Stomach (tissue), 9 donors: Measurements from ENCODE around the gene TSPO2. TPM values are rescaled to one million over a fixed set of nuclear protein-coding genes. Genes with fewer than 3 reads are reported as not detected.

Experiments used
- DNase-seq, 2 donors: peaks; one replicate each; pipeline versions ENCODE4 v3.0.0 to v3.0.0-alpha.2; 2013 to 2019
- H3K27ac ChIP-seq, 5 donors: fragments of 200-600 bp in 4 of 5; sonication (generic) in 4 of 5; one replicate each; pipeline ENCODE4 v1.5.1; 2013 to 2019; ENCODE audit warnings: mild to moderate bottlenecking in 1 of 5, moderate library complexity in 1 of 5
- H3K27me3 ChIP-seq, 3 donors: fragments of 200-600 bp; sonication (generic); one replicate each; pipeline ENCODE4 v1.5.1; 2017 to 2019; ENCODE audit warnings: mixed run types in 1 of 3
- H3K36me3 ChIP-seq, 4 donors: fragments of 200-600 bp; sonication (generic); 1 replicate in 3 of 4; 2 replicates in 1 of 4; pipeline ENCODE4 v1.5.1; 2016 to 2019
- H3K4me1 ChIP-seq, 4 donors: fragments of 200-600 bp; sonication (generic); one replicate each; pipeline ENCODE4 v1.5.1; 2016 to 2019
- H3K4me3 ChIP-seq, 4 donors: fragments of 200-600 bp; sonication (generic) in 3 of 4; one replicate each; pipeline ENCODE4 v1.5.1; 2016 to 2019; ENCODE audit warnings: mild to moderate bottlenecking in 1 of 4
- H3K9me3 ChIP-seq, 4 donors: fragments of 200-600 bp; sonication (generic); one replicate each; pipeline ENCODE4 v1.5.1; 2016 to 2019
- EP300 ChIP-seq: sonication (generic); formaldehyde crosslinking; IDR thresholded peaks from one replicate; pipeline ENCODE4 v1.6.1; 2017; ENCODE audit warnings: antibody characterized with exemption
- POLR2A ChIP-seq, 4 donors: fragments of 450-650 bp; IDR thresholded peaks; one replicate each; pipeline ENCODE4 v1.6.1; 2016; ENCODE audit warnings: antibody characterized with exemption in 4 of 4, control low read depth in 2 of 4, mild to moderate bottlenecking in 1 of 4, moderate library complexity in 1 of 4
- POLR2AphosphoS5 ChIP-seq, 3 donors: sonication (generic); formaldehyde crosslinking; IDR thresholded peaks; one replicate each; pipeline ENCODE4 v1.6.1; 2016; ENCODE audit warnings: antibody characterized with exemption in 3 of 3
- WGBS, 5 donors: extraction: QIAGEN DNeasy Blood & Tissue Kit in 3 of 5; methylation state at CpG; one replicate each; pipeline versions ENCODE4 v1.1.5 to v1.1.7; 2013 to 2018; 5-methylcytosine and 5-hydroxymethylcytosine counted together
- intact Hi-C: fragments of 100-400 bp; cut with DNase I; formaldehyde crosslinking; loops from one replicate; pipeline ENCODE4 v1.15.1; 2023; ENCODE audit warnings: low total_unique reads
- polyA plus RNA-seq, 3 donors: library from polyadenylated mRNA; stranded (reverse); fragments of 200-250 nt; gene quantifications; one replicate each; pipeline ENCODE4 v1.2.3, GENCODE V29; 2013
- total RNA-seq, 5 donors: library from RNA; depleted of rRNA; stranded (reverse); fragments of >200 nt; gene quantifications; one replicate each; pipeline versions ENCODE4 v1.1.0 to v1.2.3, GENCODE V29; 2014 to 2016
- TF ChIP-seq, protein P1 (sequence below), 7 experiments: fragments of 450-650 bp in 4 of 7; fragments of 200-600 bp in 3 of 7; sonication (generic) in 3 of 7; IDR thresholded peaks; one replicate each; pipeline ENCODE4 v1.5.1; 2016 to 2019; ENCODE audit warnings: antibody characterized with exemption in 7 of 7, control low read depth in 2 of 7, mild to moderate bottlenecking in 1 of 7
- donor health status: healthy with polysubstance abuse.
- donor health status: Bipolar disorder and iron deficiency.
- donor health status: healthy.

The TSPO2 gene
- total and polyA plus RNA-seq, 8 donors, result 0.15 to 1.4 (median 0.92) TPM; not detected in 5

DNA sequence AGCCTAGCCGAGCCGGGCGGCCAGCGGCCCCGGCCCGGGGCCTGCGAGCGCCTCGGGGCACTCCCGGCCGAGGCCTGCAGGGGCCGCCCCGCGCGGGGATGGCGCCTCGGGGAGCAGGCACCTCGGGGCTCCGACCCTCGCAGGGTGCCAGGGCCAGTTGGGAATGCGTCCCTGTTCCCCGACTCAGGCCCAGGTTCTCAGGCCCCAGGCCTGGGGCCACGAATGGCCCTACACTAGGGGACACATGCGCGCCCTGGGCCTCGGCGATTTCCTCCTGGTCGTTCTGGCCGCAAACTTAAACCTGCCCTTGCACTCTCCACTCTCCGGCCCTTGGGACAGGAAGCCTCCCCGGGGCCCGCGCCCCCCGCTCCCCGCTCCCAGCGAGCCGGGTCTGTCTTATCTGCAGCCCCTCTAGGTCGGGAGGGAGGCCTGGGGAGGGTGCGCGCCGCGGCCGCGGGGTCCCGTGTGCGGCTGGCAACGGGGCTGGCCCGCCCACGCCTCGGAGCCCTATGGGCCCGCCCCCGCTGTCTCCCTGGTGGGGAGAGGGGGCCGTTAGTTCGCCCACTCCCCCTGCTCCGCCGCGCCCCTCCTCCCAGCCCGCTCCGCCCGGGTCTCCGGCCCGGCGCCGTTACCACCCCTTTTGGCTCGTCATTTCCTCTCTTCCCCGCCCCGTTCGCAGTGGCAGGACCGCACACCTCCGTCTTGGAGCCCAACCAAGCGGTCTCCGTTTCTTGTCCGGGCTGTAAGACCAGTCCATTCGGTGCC lies 31.1 kb downstream of the TSPO2 start:
- H3K4me3 ChIP-seq, result peak overlapping the region; percentile 81 to 94 (median 92)
- 0 to 1% (median 0%) methylated on average over 52 to 74 of the region's 74 CpGs for WGBS, 5 donors
- H3K4me1 ChIP-seq, result peaks cover 28 to 75% (median 46%) of the 10 kb centered on the region in 4 donors
- intact Hi-C loops, result no loop called here
- no peaks in the 10 kb centered on the region for H3K9me3 ChIP-seq
- H3K27me3 ChIP-seq, result no peaks in the 10 kb centered on the region
- H3K36me3 ChIP-seq, result peaks cover 0 to 18% (median 15%) of the 10 kb centered on the region in 4 donors
- TF ChIP-seq EP300, result no peak
- peak; percentile 51 to 89 (median 88) for TF ChIP-seq POLR2AphosphoS5 (IDR thresholded peaks at IDR 0.05)
- TF ChIP-seq, protein P1, sequence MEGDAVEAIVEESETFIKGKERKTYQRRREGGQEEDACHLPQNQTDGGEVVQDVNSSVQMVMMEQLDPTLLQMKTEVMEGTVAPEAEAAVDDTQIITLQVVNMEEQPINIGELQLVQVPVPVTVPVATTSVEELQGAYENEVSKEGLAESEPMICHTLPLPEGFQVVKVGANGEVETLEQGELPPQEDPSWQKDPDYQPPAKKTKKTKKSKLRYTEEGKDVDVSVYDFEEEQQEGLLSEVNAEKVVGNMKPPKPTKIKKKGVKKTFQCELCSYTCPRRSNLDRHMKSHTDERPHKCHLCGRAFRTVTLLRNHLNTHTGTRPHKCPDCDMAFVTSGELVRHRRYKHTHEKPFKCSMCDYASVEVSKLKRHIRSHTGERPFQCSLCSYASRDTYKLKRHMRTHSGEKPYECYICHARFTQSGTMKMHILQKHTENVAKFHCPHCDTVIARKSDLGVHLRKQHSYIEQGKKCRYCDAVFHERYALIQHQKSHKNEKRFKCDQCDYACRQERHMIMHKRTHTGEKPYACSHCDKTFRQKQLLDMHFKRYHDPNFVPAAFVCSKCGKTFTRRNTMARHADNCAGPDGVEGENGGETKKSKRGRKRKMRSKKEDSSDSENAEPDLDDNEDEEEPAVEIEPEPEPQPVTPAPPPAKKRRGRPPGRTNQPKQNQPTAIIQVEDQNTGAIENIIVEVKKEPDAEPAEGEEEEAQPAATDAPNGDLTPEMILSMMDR (IDR thresholded peaks at IDR 0.05), result peak in 5 of 7 experiments; percentile 8 to 53 (median 19)
- TF ChIP-seq POLR2A (IDR thresholded peaks at IDR 0.05), result peak in 2 of 4 donors; percentile 43 to 69
- peak overlapping the region; percentile 94 to 100 (median 100) for H3K27ac ChIP-seq
- DNase-seq, result peak; percentile 93 to 96

DNA sequence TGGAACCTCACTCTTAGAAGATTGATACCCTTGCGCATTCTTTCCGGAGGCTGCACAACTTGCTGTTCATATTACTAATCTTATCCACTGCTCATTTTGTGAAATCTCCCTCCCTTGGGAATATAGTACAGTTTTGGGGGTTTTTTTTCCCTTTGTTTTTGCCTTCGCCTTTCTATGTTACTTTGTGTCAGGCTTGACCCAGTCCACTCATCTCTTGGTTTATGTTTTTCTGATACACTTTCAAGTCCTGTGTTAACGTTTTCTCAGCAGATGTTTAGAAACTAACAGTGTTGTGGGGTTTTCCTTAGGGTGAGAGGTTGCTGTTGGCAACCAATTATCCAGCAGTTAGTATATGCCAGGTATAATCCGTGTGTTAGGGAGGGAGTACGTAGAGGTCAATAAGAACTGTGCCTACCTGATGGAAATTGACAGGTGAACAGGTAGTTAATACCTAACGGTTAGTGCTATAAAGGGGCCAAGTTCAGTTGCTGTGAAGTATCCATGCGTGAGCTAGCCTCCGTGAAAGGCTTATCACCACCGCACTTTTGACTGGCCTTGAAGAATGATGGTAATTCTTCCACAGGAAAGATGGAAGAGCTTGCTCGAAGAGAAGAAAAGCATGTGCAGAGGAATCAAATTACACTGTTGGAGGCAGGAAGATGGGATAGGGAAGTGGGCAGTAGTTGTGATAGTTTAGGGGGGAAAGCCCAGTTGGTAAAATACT lies 31.9 kb downstream of the TSPO2 start:
- DNase-seq, result peak in 1 of 2 donors; percentile 60

DNA sequence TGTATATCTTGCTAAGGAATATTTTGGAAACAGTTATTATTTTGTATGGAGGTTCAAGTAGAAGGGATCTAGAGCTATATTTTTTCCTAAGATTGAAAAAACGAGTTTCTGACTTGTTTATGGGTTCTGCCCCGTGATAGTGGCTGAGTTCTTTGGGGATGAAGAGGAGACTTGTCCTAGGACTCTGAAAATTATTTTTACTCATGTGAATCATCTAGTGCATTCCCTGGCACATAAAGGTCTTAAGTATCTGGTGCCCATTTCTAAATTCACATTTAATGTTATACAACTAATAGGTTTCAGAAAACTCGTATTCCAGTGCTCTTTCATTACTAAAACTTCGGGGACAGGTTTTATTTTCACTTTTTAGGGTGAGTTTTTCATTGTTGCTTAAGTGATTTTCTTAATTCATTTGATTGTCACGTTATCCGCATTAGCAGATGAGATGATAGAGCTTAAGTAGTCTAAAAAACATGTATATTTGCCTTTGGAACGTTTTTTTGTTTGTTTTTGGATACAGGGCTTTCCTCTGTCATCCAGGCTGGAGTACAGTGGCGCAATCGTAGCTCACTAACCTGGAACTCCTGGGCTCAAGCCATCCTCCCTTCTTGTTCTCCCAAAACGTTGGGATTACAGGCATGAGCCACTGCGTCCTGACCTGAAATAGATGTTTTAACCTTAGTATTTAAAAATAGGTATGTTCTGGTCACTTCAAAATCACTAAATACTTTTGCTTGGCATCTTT lies 32.6 kb downstream of the TSPO2 start:
- intact Hi-C loops, result no loop called here
- peak overlapping the region in 4 of 5 donors; percentile 94 to 100 (median 100) for H3K27ac ChIP-seq
- TF ChIP-seq EP300, result no peak
- TF ChIP-seq POLR2AphosphoS5 (IDR thresholded peaks at IDR 0.05), result no peak
- TF ChIP-seq, protein P1 (IDR thresholded peaks at IDR 0.05), result no peak
- no peak for TF ChIP-seq POLR2A (IDR thresholded peaks at IDR 0.05)
- peaks cover 7 to 15% (median 13%) of the 10 kb centered on the region in 4 donors for H3K36me3 ChIP-seq
- H3K4me1 ChIP-seq, result peaks cover 28 to 62% (median 42%) of the 10 kb centered on the region in 4 donors
- 20 to 29% (median 28%) methylated on average over 11 of the region's 11 CpGs for WGBS, 5 donors
- DNase-seq, result no peak
- no peaks in the 10 kb centered on the region for H3K9me3 ChIP-seq
- H3K27me3 ChIP-seq, result no peaks in the 10 kb centered on the region
- peak overlapping the region; percentile 81 to 94 (median 92) for H3K4me3 ChIP-seq

More for the DNA sequence above, 31.9 kb downstream of the TSPO2 start:
- no peaks in the 10 kb centered on the region for H3K27me3 ChIP-seq
- intact Hi-C loops, result no loop called here
- peaks cover 4 to 15% (median 13%) of the 10 kb centered on the region in 4 donors for H3K36me3 ChIP-seq
- peak overlapping the region; percentile 81 to 94 (median 92) for H3K4me3 ChIP-seq
- peak overlapping the region; percentile 94 to 100 (median 100) for H3K27ac ChIP-seq
- WGBS, 5 donors, result 2 to 5% (median 3%) methylated on average over 11 of the region's 11 CpGs
- H3K4me1 ChIP-seq, result peaks cover 28 to 69% (median 45%) of the 10 kb centered on the region in 4 donors
- no peaks in the 10 kb centered on the region for H3K9me3 ChIP-seq
- TF ChIP-seq POLR2A (IDR thresholded peaks at IDR 0.05), result no peak
- TF ChIP-seq EP300, result no peak
- TF ChIP-seq POLR2AphosphoS5 (IDR thresholded peaks at IDR 0.05), result no peak
- TF ChIP-seq, protein P1 (IDR thresholded peaks at IDR 0.05), result no peak
